ENCODE data around the gene CDK5R2. TPM values are rescaled to one million over a fixed set of nuclear protein-coding genes. Genes with fewer than 3 reads are reported as not detected.

The CDK5R2 gene
- total and polyA plus RNA-seq, 12 donors, result 0.09 TPM; not detected in 11

DNA sequence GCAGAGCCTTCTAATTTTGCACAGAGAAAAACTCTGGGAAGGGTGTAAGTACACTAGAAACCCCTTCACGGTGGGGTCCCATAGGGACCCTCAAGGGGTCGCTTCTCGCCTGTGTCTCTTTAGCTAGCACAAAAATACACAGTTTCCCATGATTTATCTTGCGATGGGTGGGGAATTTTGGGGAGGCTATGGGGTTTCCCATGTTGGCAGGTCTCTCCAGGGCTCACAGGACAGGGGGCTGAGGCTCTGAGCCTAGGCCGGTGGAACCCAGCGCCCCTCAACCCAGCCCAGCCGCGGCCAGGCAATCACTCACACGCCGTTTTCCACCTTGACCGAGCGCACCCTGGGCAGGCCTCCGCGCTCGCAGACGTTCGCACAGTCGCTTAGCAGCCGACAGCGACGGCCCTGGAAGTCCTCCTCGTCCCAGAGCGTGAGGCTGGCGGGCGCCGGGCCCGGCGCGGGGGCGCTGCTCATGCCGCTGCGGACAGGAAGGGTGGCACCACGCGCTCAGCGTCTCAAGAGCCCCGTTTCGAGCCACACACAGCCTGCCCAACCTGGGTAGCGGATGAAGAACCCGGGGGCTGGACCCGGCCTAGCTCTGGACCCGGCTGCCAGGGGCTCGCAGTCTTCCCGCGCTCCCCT lies 33.4 kb downstream of the CDK5R2 start:
- Histone ChIP-seq H3K36me3 (no peaks in the 10 kb centered on the region), H3K4me3 (peak overlapping the region; percentile 29 to 58 (median 41)), H3K27ac (no peak overlapping the region), H3K9me3 (no peaks in the 10 kb centered on the region), H3K4me1 (peaks cover 7 to 34% (median 24%) of the 10 kb centered on the region in 9 donors), H3K27me3 (peaks cover 56 to 99% (median 97%) of the 10 kb centered on the region in 7 donors)
- intact Hi-C loops (cut with DNase I), result loop anchor here in 1 of 10 donors (10.0 kb wide), 1 partner anchor 162 kb away; no protein-coding TSS in a partner anchor
- no peak for DNase-seq
- TF ChIP-seq, protein P1, sequence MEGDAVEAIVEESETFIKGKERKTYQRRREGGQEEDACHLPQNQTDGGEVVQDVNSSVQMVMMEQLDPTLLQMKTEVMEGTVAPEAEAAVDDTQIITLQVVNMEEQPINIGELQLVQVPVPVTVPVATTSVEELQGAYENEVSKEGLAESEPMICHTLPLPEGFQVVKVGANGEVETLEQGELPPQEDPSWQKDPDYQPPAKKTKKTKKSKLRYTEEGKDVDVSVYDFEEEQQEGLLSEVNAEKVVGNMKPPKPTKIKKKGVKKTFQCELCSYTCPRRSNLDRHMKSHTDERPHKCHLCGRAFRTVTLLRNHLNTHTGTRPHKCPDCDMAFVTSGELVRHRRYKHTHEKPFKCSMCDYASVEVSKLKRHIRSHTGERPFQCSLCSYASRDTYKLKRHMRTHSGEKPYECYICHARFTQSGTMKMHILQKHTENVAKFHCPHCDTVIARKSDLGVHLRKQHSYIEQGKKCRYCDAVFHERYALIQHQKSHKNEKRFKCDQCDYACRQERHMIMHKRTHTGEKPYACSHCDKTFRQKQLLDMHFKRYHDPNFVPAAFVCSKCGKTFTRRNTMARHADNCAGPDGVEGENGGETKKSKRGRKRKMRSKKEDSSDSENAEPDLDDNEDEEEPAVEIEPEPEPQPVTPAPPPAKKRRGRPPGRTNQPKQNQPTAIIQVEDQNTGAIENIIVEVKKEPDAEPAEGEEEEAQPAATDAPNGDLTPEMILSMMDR (IDR thresholded peaks at IDR 0.05), result no peak
- peak in 4 of 8 donors; percentile 4 to 17 (median 10) for ATAC-seq
- 1 to 2% methylated on average over 42 to 44 of the region's 44 CpGs for WGBS, 2 donors

DNA sequence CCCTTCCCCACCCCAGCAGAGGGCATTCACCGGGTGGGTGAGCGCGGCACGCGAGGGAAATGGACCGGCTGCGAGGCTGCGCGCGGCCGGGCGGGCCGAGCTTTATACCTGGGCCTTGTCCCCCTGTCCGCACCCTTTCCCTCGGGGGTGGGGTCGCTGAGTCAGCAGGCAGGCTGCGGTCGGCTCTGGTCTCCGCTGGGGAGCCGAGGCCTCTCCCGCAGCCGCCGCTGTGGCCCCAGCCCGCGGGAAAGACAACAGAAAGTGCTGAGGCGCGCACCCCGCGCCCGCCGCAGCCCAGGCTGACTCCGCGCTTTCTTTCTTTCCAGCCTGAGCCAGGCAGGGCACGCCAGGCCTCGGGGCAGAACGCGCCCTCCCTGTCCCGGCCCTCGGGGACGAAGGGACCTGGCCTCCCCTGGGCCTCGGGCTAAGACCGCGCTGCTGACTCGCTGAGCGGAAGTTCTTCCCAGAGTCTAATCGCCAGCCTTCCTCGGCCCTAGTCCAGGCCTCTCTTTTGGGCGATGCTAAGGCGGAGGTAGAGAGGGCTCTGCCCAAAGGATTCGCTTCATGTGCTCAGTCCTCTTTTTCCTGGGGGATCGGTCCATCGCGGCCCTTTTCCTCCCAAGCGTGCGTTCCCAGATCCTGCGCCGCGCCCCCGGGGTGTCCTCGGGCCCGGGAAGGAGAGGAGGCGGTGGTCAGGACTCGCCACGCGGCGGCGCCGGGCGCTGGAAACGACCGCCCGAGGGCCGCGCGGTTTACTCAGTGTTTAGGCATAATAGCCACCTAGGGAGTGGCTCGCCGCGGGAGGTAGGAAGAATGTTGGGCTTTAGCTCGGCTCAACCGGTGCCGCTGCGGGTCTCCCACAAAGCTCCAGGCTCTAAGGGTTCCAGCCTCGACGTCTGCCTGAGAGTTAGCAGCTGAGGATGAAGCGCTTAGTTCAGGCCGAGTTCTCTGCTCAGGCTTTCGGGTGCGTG lies 34.2 kb downstream of the CDK5R2 start, which contains the start of gene CRYBA2:
Gene CRYBA2, minus strand, starts transcription at position 78 of the 971 bp plus-strand sequence. CDS start 246 bp downstream, outside the sequence.
- TF ChIP-seq, protein P1 (IDR thresholded peaks at IDR 0.05), result peak in 2 of 9 donors; percentile 8 to 13
- WGBS, 2 donors, result 1% methylated on average over 88 of the region's 88 CpGs
- H3K9me3 ChIP-seq, result no peaks in the 10 kb centered on the region
- peak within 1 kb of the TSS; percentile 29 to 58 (median 41) for H3K4me3 ChIP-seq
- no peak within 1 kb of the TSS for H3K27ac ChIP-seq
- no peak for DNase-seq
- H3K27me3 ChIP-seq, result peaks cover 48 to 99% (median 94%) of the 10 kb centered on the region in 7 donors
- intact Hi-C loops (cut with DNase I), result loop anchor here in 1 of 10 donors (10.0 kb wide), 1 partner anchor 161 kb away; no protein-coding TSS in a partner anchor
- peak in 2 of 8 donors; percentile 11 to 21 for ATAC-seq
- H3K36me3 ChIP-seq, result no peaks in the 10 kb centered on the region
- H3K4me1 ChIP-seq, result peaks cover 7 to 34% (median 24%) of the 10 kb centered on the region in 9 donors

GRCh38 chr2:218995561-218995960 lies 36.1 kb downstream of the CDK5R2 start:
- DNase-seq, result no peak
- Histone ChIP-seq H3K4me3 (peak overlapping the region in 3 of 10 donors; percentile 37 to 50 (median 40)), H3K9me3 (no peaks in the 10 kb centered on the region), H3K4me1 (peaks cover 7 to 34% (median 24%) of the 10 kb centered on the region in 9 donors), H3K27ac (no peak overlapping the region), H3K27me3 (peaks cover 34 to 99% (median 94%) of the 10 kb centered on the region in 7 donors), H3K36me3 (no peaks in the 10 kb centered on the region)
- WGBS, 2 donors, result 21 to 24% methylated on average over 8 of the region's 8 CpGs
- ATAC-seq, result peak in 1 of 8 donors; percentile 13
- TF ChIP-seq, protein P1 (IDR thresholded peaks at IDR 0.05), result no peak
- intact Hi-C loops (cut with DNase I), result loop anchor here in 1 of 10 donors (10.0 kb wide), 1 partner anchor 159 kb away; no protein-coding TSS in a partner anchor

All from heart right ventricle (tissue), 16 donors.